GM10266 (cell line): ENCODE measurements around the gene ATP10B.

Source experiments
- DNase-seq: peaks from one replicate; pipeline ENCODE4 v3.0.0; 2012; ENCODE audit errors: extremely low spot score
- CTCF ChIP-seq: IDR thresholded peaks from 2 replicates; pipeline ENCODE4 v1.5.1; 2012; ENCODE audit warnings: mild to moderate bottlenecking, low read depth; ENCODE audit not compliant: control insufficient read depth, insufficient read depth; ENCODE audit errors: missing control alignments

Gene ATP10B

GRCh38 chr5:160773646-160774410, 78.2 kb downstream of the ATP10B start:
- no peak for DNase-seq
- no peak for TF ChIP-seq CTCF

- no peak for TF ChIP-seq CTCF
- no peak for DNase-seq
Observed at GRCh38 chr5:160772854-160773253, 79.2 kb downstream of the ATP10B start.

GRCh38 chr5:160770718-160771117, 81.3 kb downstream of the ATP10B start:
- TF ChIP-seq CTCF: no peak

GRCh38 chr5:160769301-160769700, 82.7 kb downstream of the ATP10B start:
- no peak for TF ChIP-seq CTCF
- DNase-seq: no peak

More at GRCh38 chr5:160770718-160771117, 81.3 kb downstream of the ATP10B start:
- DNase-seq: no peak

- DNase-seq: no peak
- no peak for TF ChIP-seq CTCF
Observed at GRCh38 chr5:160767062-160767461, 84.9 kb downstream of the ATP10B start.

- DNase-seq: no peak
- TF ChIP-seq CTCF: no peak
Observed at GRCh38 chr5:160760008-160760407, 92.0 kb downstream of the ATP10B start.

- DNase-seq: no peak
- no peak for TF ChIP-seq CTCF
Observed at GRCh38 chr5:160757194-160757593, 94.8 kb downstream of the ATP10B start.
